Stimulated activated CD4-positive, alpha-beta T cell treated with anti-CD3 and anti-CD28 coated beads, Interleukin-2, amount 100 ng/mL, for 4 hours (primary cell): Measurements from ENCODE around the gene LGR4.

Source experiments
- DNase-seq: peaks from one replicate; pipeline ENCODE4 v3.0.0-alpha.2; 2020; ENCODE audit warnings: low read depth

LGR4 gene

DNA sequence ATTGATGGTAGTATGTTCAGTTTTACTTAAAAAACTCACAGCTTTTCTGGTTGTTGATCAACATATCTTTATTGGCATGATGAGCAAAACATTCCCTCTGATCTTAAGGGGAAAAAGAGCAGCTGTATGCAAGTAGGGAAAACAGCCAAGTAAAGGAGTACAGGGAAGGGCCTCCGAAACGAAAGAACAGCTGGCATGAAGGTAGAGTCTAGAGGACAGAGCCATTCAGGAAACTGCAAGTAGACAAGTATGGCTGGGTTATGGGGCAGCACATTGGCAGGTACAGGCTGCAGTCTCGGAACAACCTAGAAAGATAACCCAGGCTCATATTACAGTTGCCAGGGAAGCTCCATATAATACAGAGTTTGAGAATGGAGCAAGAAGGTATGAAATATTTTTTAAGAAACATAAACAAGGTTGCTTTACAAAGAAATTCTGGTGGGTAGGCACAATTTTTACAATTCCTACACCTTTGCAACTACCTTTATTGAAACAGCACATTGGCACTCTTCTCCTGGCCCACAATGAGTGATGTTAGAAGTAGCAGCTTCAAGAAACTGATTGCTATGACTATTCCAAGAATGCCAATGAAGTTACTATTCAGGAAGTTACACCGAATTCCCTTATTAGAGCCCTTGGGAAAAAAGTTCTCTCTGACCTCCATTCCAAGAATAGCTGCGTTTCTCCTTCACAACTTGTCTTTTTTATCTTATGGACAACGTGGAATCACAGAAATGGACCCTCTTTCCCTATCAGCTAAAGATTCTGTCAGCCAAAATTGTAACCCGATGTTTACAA is 45.2 kb downstream of the LGR4 start:
- no peak for DNase-seq

GRCh38 chr11:27425814-27426213 is 46.8 kb downstream of the LGR4 start:
- no peak for DNase-seq

DNA sequence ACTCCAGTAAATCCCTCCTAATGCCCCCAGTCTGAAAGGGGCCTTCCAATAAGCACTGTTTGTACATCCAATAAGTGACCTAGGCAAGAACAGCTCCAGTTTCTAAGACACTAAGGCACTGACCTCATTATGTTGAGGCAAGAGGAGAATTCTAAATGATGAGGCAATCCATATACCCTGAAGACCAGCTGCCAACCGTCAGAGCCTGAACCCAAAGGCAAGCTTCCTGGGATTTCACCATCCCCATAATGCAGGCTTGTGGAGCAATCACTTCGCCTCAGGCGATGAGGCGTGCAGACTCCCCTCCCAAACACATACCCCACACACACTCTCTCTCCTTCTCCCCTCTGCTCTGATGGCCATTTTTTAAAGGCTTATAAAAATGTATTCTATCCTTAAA is 49.5 kb downstream of the LGR4 start:
- DNase-seq = no peak

DNA sequence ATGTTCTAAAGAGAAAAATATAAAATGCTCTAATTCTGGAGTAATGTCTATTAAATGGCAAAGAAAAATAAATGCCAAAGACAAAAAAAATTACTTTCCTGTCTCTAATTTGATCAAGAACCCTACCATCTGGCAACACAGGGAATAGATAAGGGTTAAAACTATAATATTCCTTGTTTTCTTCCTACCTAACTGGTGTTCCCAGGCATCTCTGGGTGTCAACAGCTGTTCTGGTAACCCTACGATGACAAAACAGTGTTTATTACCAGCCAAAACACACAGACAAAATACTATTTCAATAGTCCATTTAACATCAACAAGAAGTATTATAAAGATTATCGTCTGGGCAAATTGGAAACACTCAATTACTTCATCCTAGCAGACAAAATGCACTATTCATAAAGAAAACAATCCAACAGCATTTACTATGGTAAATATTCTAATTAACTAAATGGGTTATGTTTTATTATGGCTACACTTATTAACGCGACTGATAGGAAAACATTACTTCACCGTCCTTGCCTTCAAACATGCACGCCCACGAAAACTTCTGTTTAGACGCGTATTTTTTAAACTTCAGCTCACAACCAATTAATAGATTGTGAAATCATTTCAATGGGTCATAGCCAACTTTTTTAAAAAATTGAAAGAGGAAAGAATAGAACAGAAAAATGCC is 50.6 kb downstream of the LGR4 start:
- DNase-seq = no peak

DNA sequence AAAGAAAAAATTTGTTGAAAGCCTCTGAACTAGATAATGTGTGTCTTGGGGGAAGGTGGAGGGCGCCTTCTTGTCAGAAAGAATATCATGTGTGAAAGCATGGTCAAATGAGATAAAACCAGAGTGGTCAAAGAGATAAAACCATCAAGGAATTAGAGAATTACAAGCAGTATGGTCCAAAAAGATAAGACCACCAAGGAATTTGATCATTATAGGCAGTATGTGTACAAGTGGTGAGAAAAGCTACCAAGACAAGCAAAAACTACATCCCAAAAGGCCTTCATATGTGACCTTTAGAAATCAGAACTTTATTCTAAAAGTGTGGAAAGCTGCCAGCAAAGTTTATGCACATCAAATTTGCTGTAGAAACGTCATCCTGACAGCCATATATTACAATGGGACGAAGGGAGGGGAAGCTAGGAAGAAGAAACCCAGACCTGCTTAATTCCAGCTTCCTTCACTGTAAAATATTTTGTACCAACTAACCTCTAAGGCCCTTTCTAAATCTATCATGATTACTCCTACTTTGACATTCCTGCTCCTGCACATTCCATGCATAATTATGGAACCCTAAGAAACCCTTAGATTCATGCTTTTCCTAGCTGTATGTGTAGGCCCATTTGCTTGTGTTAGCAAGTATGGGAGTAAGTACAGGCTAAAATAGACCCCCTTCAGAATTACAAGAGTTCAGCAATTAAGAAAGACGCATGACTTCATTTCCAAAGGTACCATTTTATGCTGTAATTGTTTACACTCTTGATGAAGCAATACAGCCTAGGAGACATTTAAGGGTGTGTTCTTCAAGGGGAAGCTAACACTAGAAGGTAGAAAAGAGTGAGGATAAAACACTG is 51.6 kb downstream of the LGR4 start:
- no peak for DNase-seq

DNA sequence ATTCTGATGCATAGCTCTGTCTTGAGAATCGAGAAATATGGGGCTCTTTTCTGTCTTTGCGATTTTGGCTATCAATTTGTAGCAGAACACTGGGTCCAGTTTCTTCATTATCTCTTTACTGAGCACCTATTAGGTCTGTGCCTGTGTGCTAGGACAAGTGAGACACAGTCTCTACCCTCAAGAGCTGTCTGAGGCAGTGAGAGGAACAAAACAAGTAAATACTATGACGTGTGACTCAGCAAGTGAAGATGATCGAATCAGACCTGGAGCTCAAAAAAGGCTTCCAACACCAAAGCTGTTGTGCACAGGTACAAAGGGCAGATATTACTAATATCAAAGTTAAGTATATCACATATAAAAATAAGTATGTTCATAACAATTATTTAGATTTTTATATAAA is 52.4 kb downstream of the LGR4 start:
- no peak for DNase-seq

DNA sequence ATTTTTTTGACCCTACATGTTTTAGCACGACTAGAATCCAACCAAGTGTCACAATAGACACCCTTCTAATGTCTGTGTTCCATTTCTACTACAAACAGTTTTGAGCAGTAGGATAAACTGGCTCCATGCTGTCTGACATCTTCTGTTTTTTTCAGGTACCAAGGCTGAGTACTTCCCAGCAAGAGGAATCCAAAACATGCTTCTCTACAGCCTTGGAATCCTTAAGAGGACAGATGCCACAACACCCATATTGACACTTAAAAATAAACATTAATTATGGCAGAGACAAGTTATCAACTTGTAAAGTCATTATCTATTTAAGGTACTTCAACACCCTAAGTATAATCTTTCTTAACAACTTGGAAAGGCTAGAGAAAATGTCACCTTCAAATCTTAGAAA is 54.2 kb downstream of the LGR4 start:
- DNase-seq = no peak

DNA sequence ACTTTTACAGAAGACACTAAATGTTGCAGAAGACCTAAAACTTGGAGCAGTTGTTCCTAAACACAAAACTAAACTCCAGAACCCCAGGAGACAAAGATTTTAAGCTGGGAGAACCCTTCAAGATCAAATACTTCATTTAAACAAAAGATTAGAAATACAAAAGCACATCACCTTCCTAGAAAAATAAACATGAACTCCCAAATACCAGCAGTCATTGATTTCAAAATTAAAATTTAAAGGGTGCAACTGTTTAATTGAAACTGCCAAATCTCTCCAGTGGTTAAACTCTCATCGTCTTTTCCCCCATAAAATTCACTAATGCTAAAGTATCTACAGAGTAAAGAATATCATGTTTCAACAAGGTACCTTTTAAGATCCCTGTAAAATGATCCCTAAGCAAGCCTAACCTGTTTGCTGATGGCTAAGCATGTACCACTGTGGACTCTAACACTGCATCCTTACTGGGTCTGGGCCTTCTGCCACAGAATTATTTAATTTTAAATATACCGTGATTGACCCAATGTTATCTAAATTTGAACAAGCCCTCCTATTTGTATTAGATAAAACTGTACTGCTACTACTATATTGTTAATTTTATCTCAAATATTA is 55.9 kb downstream of the LGR4 start:
- no peak for DNase-seq

- no peak for DNase-seq
These were observed 57.9 kb downstream of the LGR4 start for GRCh38 chr11:27414644-27415043.

DNA sequence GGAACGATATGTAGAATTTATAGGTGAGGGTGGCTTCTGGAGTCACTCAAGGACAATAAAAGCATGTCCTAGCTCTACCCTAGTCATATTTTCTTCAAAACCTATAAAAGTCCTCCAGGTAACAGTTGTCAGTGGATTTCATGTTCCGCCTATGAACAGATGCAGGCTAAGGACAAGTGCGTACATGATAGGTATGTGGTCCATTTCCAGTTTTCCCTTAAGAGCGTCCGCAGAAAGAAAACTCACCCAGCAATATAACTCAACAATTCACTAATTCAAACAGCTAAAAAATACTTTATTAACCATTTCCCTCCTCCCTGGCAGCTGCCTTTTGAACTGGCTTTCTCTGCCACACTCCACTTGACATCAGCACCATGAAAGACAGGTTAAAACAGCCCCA is 59.4 kb downstream of the LGR4 start:
- no peak for DNase-seq

GRCh38 chr11:27412192-27412691 is 60.3 kb downstream of the LGR4 start:
- DNase-seq = no peak

DNA sequence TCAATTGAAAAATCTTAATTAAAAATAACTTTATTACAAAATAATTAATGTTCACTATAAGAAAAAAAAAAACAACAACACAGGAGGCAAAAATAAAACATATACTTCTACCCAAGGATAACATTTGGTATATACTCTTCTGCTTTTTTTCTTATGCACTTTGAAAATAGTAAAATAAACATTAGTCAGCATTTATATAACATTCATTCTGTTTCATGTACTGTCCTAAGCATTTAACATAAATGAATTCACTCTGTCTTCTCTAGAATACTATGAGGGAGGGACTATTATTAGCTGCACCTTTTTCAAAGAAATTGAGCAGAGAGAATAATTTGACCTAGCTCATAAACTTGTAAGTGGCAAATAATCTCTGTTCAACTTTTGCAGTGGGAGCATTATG is 61.3 kb downstream of the LGR4 start:
- no peak for DNase-seq

GRCh38 chr11:27410272-27410671 is 62.3 kb downstream of the LGR4 start:
- no peak for DNase-seq

DNA sequence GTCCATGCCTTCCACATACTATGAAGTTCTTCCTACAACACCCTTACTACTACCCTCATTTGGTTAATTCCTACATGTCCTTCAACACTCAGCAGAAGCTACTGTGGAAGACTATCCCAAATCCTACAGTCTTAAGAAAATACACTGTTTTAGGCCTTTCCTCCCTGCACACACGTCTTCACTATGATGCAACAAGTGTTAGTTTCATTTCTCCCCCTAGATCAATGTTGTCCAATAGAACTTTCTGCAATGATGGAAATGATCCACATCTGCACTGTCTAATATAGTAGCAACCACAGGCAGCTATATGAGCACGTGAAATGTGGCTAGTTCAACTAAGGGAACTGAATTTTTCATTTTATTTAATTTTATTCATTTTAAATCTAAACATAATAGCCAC is 62.8 kb downstream of the LGR4 start:
- no peak for DNase-seq

DNA sequence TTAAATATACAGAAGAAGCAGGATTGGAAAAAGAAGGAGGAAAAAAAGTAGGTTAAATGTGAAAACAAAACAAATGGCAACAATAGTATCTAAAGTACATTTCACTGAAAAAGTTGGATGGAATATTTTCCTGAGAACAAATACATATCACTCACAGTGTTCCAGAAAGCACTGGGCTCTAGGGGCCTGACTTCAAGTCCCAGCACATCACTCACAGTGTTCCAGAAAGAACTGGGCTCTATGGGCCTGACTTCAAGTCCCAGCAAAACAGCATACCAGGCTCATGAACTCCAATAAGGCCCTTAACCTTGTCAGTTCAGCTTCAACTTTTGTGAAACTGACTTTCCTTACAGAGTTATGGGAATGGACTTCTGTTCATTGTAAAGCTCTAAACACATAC is 63.5 kb downstream of the LGR4 start:
- DNase-seq = no peak

DNA sequence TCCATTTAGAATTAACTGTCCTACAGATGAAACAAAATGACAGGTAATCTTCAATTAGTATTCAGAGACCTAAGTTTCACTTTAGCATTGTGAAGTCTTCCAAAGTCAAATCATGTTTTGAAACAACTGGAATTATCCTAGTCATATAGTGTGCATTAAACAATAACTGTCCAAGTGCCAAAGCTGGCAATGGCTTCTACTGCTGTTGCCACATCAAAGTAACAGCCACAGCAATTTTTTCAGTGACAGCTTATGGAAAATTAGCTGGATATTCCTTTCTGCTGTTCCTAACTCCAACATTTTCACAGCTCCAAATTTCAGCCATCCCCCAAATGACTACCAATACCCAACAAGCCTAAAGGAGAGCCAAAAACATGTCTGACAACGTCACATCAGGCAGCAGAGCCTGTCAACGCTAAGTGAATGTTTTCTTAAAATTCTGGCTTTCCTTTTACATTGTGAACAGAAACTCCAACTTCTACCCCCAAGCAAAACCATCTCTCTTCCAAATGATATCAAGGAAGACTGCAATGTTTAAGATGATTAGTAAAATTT is 64.3 kb downstream of the LGR4 start:
- no peak for DNase-seq

GRCh38 chr11:27406498-27407354 is 65.9 kb downstream of the LGR4 start:
- no peak for DNase-seq

- no peak for DNase-seq
These were observed 67.5 kb downstream of the LGR4 start for GRCh38 chr11:27405134-27405533.

DNA sequence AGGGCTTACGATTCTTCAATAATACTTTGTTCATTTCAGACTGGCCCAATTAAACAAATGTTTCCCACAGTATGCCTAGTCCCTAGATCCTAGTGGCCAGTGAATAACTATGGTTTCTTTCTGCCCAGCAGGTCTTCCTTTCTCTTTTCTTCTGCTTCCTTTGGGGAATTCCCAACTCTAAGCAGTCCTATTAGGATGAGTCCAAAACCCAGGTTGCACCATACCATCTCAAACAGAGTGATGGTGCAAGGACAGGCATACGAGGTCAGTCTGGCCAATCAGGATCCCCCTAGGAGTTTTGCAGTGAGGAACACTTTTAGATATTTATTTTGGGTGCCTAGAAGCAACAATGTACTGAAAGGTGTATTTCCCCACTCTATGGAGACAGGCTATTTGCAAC is 68.2 kb downstream of the LGR4 start:
- DNase-seq = no peak

DNA sequence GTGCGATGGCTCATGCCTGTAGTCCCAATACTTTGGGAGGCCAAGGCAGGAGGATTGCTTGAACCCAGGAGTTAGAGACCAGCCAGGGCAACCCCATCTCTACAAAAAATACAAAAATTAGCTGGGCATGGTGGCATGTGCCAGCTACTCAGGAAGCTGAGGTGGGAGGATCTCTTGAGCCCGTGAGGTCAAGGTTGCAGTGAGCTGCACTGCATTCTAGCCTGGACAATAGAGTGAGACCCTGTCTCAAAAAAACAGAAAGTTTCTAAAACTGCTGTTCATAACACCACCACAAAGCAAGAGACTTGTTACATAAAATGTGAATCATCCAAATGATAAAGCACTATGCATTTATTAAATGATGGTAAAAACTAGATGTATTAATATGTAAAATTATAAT is 69.4 kb downstream of the LGR4 start:
- DNase-seq = no peak

GRCh38 chr11:27402450-27402849 is 70.1 kb downstream of the LGR4 start:
- DNase-seq = no peak
